ENCODE measurements around the gene FSD1. TPM values are rescaled to one million over a fixed set of nuclear protein-coding genes. Genes with fewer than 3 reads are reported as not detected.
"Not testable (repeated sequence)": the region's sequence is repeated elsewhere in the genome, so short reads cannot be mapped to it uniquely, and the experiment has no call there.

Gene FSD1
- total and polyA plus RNA-seq, 2 donors from 2014 or later = 0.85 to 1.1 TPM

- Histone ChIP-seq H3K27me3 (ENCODE audit: control insufficient read depth, insufficient read depth, low read length) (no peaks in the 10 kb centered on the region), H3K36me3 (ENCODE audit: control insufficient read depth in 2 of 3, insufficient read depth in 3 of 3, low read length in 3 of 3) (peaks cover 3 to 12% (median 12%) of the 10 kb centered on the region in 3 donors), H3K9ac (ENCODE audit: low read length in 3 of 3) (no peak overlapping the region), H3K4me1 (ENCODE audit: control insufficient read depth in 2 of 3, insufficient read depth in 2 of 3, low read depth in 1 of 3, low read length in 3 of 3) (no peaks in the 10 kb centered on the region), H3K27ac (ENCODE audit: low read depth in 2 of 2, low read length in 2 of 2) (peak overlapping the region; percentile 38 to 47), H3K9me3 (ENCODE audit: control insufficient read depth in 2 of 3, insufficient read depth in 1 of 3, low read length in 3 of 3) (no peaks in the 10 kb centered on the region), H3K4me3 (ENCODE audit: low read length in 3 of 3) (no peak overlapping the region)
- no peak for DNase-seq
- no peak for FAIRE-seq
- intact Hi-C loops (cut with DNase I) = no loop called here
- no peak for TF ChIP-seq CTCF (IDR thresholded peaks at IDR 0.05; ENCODE audit: borderline replicate concordance, extremely low read depth, insufficient read depth)
Measured at GRCh38 chr19:4268816-4269430, 35.5 kb upstream of the FSD1 start.

GRCh38 chr19:4272894-4273293 lies 31.5 kb upstream of the FSD1 start:
- no peak for DNase-seq
- TF ChIP-seq CTCF (IDR thresholded peaks at IDR 0.05; ENCODE audit: borderline replicate concordance, extremely low read depth, insufficient read depth) = no peak
- no peak overlapping the region for H3K4me3 ChIP-seq (ENCODE audit: low read length in 3 of 3)
- H3K9ac ChIP-seq (ENCODE audit: low read length in 3 of 3) = no peak overlapping the region
- intact Hi-C loops (cut with DNase I) = no loop called here
- H3K27ac ChIP-seq (ENCODE audit: low read depth in 2 of 2, low read length in 2 of 2) = no peak overlapping the region
- no peaks in the 10 kb centered on the region for H3K9me3 ChIP-seq (ENCODE audit: control insufficient read depth in 2 of 3, insufficient read depth in 1 of 3, low read length in 3 of 3)
- H3K27me3 ChIP-seq (ENCODE audit: control insufficient read depth, insufficient read depth, low read length) = no peaks in the 10 kb centered on the region
- peaks cover 0 to 6% (median 5%) of the 10 kb centered on the region in 3 donors for H3K36me3 ChIP-seq (ENCODE audit: control insufficient read depth in 2 of 3, insufficient read depth in 3 of 3, low read length in 3 of 3)
- no peaks in the 10 kb centered on the region for H3K4me1 ChIP-seq (ENCODE audit: control insufficient read depth in 2 of 3, insufficient read depth in 2 of 3, low read depth in 1 of 3, low read length in 3 of 3)
- FAIRE-seq = no peak

DNA sequence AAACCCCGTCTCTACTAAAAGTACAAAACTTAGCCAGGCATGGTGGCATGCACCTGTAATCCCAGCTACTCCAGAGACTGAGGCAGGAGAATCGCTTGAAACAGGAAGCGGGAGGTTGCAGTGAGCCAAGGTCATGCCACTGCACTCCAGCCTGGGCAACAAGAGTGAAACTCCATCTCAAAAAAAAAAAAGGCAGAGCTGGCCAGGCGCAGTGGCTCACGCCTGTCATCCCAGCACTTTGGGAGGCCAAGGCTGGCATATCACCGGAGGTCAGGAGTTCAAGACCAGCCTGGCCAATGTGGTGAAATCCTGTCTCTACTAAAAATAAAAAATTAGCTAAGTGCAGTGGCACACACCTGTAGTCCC lies 30.1 kb upstream of the FSD1 start:
- H3K4me1 ChIP-seq (ENCODE audit: control insufficient read depth in 2 of 3, insufficient read depth in 2 of 3, low read depth in 1 of 3, low read length in 3 of 3); FAIRE-seq; H3K9me3 ChIP-seq (ENCODE audit: control insufficient read depth in 2 of 3, insufficient read depth in 1 of 3, low read length in 3 of 3); intact Hi-C loops (cut with DNase I); H3K27me3 ChIP-seq (ENCODE audit: control insufficient read depth, insufficient read depth, low read length); H3K4me3 ChIP-seq (ENCODE audit: low read length in 3 of 3); H3K27ac ChIP-seq (ENCODE audit: low read depth in 2 of 2, low read length in 2 of 2); DNase-seq; H3K9ac ChIP-seq (ENCODE audit: low read length in 3 of 3); H3K36me3 ChIP-seq (ENCODE audit: control insufficient read depth in 2 of 3, insufficient read depth in 3 of 3, low read length in 3 of 3): not testable (repeated sequence)

- no peak for FAIRE-seq
- no peaks in the 10 kb centered on the region for H3K9me3 ChIP-seq (ENCODE audit: control insufficient read depth in 2 of 3, insufficient read depth in 1 of 3, low read length in 3 of 3)
- intact Hi-C loops (cut with DNase I) = no loop called here
- no peaks in the 10 kb centered on the region for H3K36me3 ChIP-seq (ENCODE audit: control insufficient read depth in 2 of 3, insufficient read depth in 3 of 3, low read length in 3 of 3)
- H3K4me3 ChIP-seq (ENCODE audit: low read length in 3 of 3) = no peak overlapping the region
- no peak for TF ChIP-seq CTCF (IDR thresholded peaks at IDR 0.05; ENCODE audit: borderline replicate concordance, extremely low read depth, insufficient read depth)
- peak in 1 of 5 donors; percentile 59 for DNase-seq
- H3K27me3 ChIP-seq (ENCODE audit: control insufficient read depth, insufficient read depth, low read length) = no peaks in the 10 kb centered on the region
- H3K9ac ChIP-seq (ENCODE audit: low read length in 3 of 3) = no peak overlapping the region
- H3K4me1 ChIP-seq (ENCODE audit: control insufficient read depth in 2 of 3, insufficient read depth in 2 of 3, low read depth in 1 of 3, low read length in 3 of 3) = no peaks in the 10 kb centered on the region
- no peak overlapping the region for H3K27ac ChIP-seq (ENCODE audit: low read depth in 2 of 2, low read length in 2 of 2)
Measured at GRCh38 chr19:4277191-4277696, 27.2 kb upstream of the FSD1 start.
